Activated naive CD8-positive, alpha-beta T cell treated with anti-CD3 and anti-CD28 coated beads, Interleukin-2, amount 50 U/mL, for 24 hours (primary cell): ENCODE data around the gene RNF17.

Experiments used
- ATAC-seq: fragments of 150-1000 bp; cut with Tn5 transposase; one replicate; pipeline ENCODE4 v1.10.0; 2021
- DNase-seq: peaks from one replicate; pipeline ENCODE4 v3.0.0; 2021
- H3K27ac Mint-ChIP-seq: one replicate; pipeline ENCODE4 v1.8.0; 2021; ENCODE audit warnings: mild to moderate bottlenecking, mixed read lengths
- H3K27me3 Mint-ChIP-seq: one replicate; pipeline ENCODE4 v1.8.0; 2021; ENCODE audit warnings: mixed read lengths
- H3K36me3 Mint-ChIP-seq: one replicate; pipeline ENCODE4 v1.8.0; 2021; ENCODE audit warnings: low read depth, mixed read lengths
- H3K4me1 Mint-ChIP-seq: one replicate; pipeline ENCODE4 v1.8.0; 2021; ENCODE audit warnings: mixed read lengths
- H3K4me3 Mint-ChIP-seq: one replicate; pipeline ENCODE4 v1.8.0; 2021; ENCODE audit warnings: mild to moderate bottlenecking, moderate library complexity, mixed read lengths
- H3K9me3 Mint-ChIP-seq: one replicate; pipeline ENCODE4 v1.8.0; 2021; ENCODE audit warnings: mixed read lengths

Gene RNF17

DNA sequence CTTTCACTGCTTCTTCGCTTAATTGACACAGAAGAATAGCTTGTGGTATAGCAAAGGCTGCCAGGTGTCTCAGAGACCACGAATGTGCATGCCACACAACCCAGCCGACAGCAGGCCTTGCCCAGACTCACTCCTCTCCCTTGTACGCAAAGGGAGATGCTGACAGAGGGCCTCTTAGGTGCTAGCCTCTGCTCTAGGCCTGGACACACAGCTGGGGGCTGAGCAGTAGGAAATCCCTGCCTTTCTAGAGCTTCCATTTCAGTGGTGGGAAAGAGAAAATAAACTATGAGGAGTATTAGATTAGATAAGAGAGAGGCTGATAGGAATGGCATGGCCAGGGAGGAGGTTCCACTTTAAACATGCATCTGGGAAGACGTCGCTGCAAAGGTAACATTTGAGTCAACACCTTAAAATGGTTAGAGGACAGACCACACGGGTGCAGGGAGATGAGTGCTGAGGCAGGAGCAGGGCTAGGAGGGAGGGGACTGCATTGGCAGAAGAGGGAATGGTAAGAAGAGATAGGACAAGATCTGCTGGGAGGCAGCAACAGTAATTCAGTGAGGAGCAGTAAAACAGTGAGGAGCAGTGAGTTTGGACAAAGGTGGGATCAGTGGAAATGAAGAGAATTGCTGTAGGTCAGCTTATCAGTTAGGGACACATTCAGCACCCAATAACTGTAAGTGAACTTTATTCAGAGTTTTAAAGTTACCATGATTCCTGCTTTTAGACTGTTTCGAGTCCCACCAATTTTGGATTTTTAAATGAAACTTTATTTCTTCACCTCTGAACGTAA lies 100.0 kb downstream of the RNF17 start:
- ATAC-seq (no peak), DNase-seq (no peak)
- Mint-ChIP-seq H3K4me3 (no peak overlapping the region), H3K36me3 (no peaks in the 10 kb centered on the region), H3K4me1 (peaks cover 3% of the 10 kb centered on the region), H3K9me3 (no peaks in the 10 kb centered on the region), H3K27ac (no peak overlapping the region), H3K27me3 (peaks cover 12% of the 10 kb centered on the region)

- DNase-seq (no peak), ATAC-seq (no peak)
- Mint-ChIP-seq H3K9me3 (no peaks in the 10 kb centered on the region), H3K27me3 (peaks cover 14% of the 10 kb centered on the region), H3K27ac (no peak overlapping the region), H3K4me3 (no peak overlapping the region), H3K36me3 (no peaks in the 10 kb centered on the region), H3K4me1 (peaks cover 3% of the 10 kb centered on the region)
These were observed 100.6 kb downstream of the RNF17 start for GRCh38 chr13:24864579-24864978.

DNA sequence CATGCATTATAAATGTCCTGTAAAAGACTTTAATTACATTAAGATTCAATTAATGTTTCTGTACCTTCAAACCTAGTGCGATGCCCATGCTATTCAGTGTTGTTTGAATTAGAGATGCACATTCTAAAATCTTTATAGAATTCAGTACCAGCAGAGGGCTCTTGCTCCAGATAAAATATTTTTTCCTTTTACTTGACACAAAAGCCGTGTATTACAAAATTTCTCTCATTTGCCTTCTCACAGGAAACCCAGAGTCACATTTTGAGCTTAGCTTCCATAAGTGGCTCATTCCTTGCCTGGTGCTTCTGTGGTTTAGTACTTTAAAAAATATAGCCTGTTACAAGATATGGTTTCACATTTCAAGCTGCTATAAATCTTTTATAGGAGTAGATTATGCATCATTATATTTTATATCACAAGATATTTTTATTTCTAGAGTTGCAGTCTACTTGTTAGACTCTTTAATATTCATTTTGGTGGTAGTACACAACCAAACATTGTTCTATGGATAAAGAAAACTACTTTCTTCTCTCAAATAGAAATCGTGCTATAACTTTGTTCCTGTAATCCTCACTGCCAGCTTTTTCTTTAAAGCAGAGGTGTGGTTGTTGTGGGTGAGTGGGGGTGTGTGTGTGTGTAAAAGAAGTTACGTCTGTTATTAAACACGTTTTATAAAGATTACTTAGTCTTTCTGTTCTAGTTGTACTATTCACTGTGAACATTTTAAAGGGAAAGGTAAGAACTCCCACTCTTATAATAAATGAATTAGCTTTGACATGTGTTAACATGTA lies 101.4 kb downstream of the RNF17 start:
- Mint-ChIP-seq H3K4me1 (peaks cover 3% of the 10 kb centered on the region), H3K36me3 (no peaks in the 10 kb centered on the region), H3K27me3 (peaks cover 14% of the 10 kb centered on the region), H3K27ac (no peak overlapping the region), H3K4me3 (no peak overlapping the region), H3K9me3 (no peaks in the 10 kb centered on the region)
- ATAC-seq (no peak), DNase-seq (no peak)

GRCh38 chr13:24866488-24866887 lies 102.5 kb downstream of the RNF17 start:
- H3K9me3 Mint-ChIP-seq, result no peaks in the 10 kb centered on the region
- DNase-seq (no peak), ATAC-seq (no peak)
- H3K27ac Mint-ChIP-seq, result no peak overlapping the region
- peaks cover 3% of the 10 kb centered on the region for H3K4me1 Mint-ChIP-seq
- no peaks in the 10 kb centered on the region for H3K36me3 Mint-ChIP-seq
- H3K4me3 Mint-ChIP-seq, result no peak overlapping the region
- H3K27me3 Mint-ChIP-seq, result peaks cover 16% of the 10 kb centered on the region

GRCh38 chr13:24868874-24869273 lies 104.9 kb downstream of the RNF17 start:
- H3K4me1 Mint-ChIP-seq, result peaks cover 3% of the 10 kb centered on the region
- DNase-seq (no peak), ATAC-seq (no peak)
- no peaks in the 10 kb centered on the region for H3K9me3 Mint-ChIP-seq
- no peaks in the 10 kb centered on the region for H3K36me3 Mint-ChIP-seq
- H3K4me3 Mint-ChIP-seq, result no peak overlapping the region
- H3K27ac Mint-ChIP-seq, result no peak overlapping the region
- H3K27me3 Mint-ChIP-seq, result peaks cover 20% of the 10 kb centered on the region

DNA sequence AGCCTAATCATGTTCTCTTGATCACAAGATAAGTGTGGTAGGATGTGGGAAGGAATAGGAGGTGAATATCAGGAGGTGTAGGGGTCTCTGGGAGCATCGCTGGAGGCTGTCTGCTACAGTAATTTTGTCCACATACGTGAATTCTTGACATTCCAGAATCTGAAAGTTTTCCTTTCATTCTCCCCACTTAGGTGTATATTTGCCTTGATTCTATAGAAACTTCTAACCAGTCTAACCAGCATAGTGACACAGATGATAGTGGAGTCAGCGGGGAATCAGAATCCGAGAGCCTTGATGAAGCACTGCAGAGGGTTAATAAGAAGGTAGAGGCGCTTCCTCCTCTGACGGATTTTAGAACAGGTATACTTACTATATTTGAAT lies 106.4 kb downstream of the RNF17 start:
- H3K27ac Mint-ChIP-seq, result no peak overlapping the region
- no peak overlapping the region for H3K4me3 Mint-ChIP-seq
- no peaks in the 10 kb centered on the region for H3K4me1 Mint-ChIP-seq
- peaks cover 29% of the 10 kb centered on the region for H3K27me3 Mint-ChIP-seq
- ATAC-seq (no peak), DNase-seq (no peak)
- no peaks in the 10 kb centered on the region for H3K9me3 Mint-ChIP-seq
- no peaks in the 10 kb centered on the region for H3K36me3 Mint-ChIP-seq

- DNase-seq, result no peak
- Mint-ChIP-seq H3K4me3 (no peak overlapping the region), H3K27me3 (peaks cover 19% of the 10 kb centered on the region), H3K27ac (no peak overlapping the region), H3K36me3 (no peaks in the 10 kb centered on the region), H3K9me3 (no peaks in the 10 kb centered on the region), H3K4me1 (no peaks in the 10 kb centered on the region)
- no peak for ATAC-seq
These were observed 111.6 kb downstream of the RNF17 start for GRCh38 chr13:24875566-24875965.

- no peak for ATAC-seq
- no peak for DNase-seq
- Mint-ChIP-seq H3K9me3 (no peaks in the 10 kb centered on the region), H3K27ac (no peak overlapping the region), H3K27me3 (peaks cover 17% of the 10 kb centered on the region), H3K36me3 (no peaks in the 10 kb centered on the region), H3K4me3 (no peak overlapping the region), H3K4me1 (no peaks in the 10 kb centered on the region)
These were observed 113.6 kb downstream of the RNF17 start for GRCh38 chr13:24877531-24877930.

GRCh38 chr13:24878340-24878739 lies 114.4 kb downstream of the RNF17 start:
- ATAC-seq (no peak), DNase-seq (no peak)
- no peaks in the 10 kb centered on the region for H3K9me3 Mint-ChIP-seq
- H3K4me1 Mint-ChIP-seq, result no peaks in the 10 kb centered on the region
- H3K4me3 Mint-ChIP-seq, result no peak overlapping the region
- H3K36me3 Mint-ChIP-seq, result peaks cover 2% of the 10 kb centered on the region
- no peak overlapping the region for H3K27ac Mint-ChIP-seq
- H3K27me3 Mint-ChIP-seq, result peaks cover 17% of the 10 kb centered on the region

DNA sequence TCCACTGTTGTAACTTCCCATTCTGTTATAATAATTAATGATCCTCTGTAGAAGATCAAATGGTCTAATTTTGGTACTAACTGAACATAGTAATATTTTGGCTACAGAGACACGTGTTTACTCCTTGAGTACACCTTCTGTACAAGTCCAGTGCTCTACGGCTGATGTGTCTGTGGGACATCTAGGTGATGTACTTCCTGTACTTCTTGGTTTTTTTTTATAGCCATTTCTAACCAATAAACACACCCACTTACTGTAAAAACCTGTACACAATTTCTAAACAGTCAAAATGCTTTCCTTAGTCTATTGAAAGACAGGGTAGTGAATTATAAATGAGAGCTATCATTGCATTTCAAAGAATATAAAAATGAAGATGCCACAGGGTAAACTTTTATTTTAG lies 118.7 kb downstream of the RNF17 start:
- ATAC-seq, result no peak

DNA sequence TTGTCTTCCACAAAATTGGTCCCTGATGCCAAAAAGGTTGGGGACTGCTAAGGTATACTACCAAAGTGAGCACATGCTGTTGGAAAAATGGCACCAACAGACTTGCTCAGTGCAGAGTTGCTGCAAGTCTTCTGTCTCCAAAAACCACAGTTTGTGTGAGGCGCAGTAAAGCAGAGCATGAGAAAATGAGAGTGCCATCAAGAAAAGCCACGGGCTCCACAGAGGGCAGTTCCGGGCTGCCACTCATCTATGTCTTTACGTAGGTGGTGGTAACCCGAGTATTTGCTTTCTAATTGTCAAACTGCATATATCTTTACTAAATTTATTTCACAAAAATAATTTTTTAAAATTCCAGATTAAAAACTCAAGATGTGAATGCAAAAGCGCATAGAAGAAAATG lies 123.8 kb downstream of the RNF17 start:
- Mint-ChIP-seq H3K9me3 (no peaks in the 10 kb centered on the region), H3K36me3 (peaks cover 42% of the 10 kb centered on the region)
- DNase-seq, result no peak

More for the DNA sequence above, 118.7 kb downstream of the RNF17 start:
- Mint-ChIP-seq H3K27me3 (no peaks in the 10 kb centered on the region), H3K9me3 (no peaks in the 10 kb centered on the region), H3K36me3 (peaks cover 23% of the 10 kb centered on the region), H3K4me1 (no peaks in the 10 kb centered on the region), H3K27ac (no peak overlapping the region), H3K4me3 (no peak overlapping the region)
- DNase-seq, result no peak

DNA sequence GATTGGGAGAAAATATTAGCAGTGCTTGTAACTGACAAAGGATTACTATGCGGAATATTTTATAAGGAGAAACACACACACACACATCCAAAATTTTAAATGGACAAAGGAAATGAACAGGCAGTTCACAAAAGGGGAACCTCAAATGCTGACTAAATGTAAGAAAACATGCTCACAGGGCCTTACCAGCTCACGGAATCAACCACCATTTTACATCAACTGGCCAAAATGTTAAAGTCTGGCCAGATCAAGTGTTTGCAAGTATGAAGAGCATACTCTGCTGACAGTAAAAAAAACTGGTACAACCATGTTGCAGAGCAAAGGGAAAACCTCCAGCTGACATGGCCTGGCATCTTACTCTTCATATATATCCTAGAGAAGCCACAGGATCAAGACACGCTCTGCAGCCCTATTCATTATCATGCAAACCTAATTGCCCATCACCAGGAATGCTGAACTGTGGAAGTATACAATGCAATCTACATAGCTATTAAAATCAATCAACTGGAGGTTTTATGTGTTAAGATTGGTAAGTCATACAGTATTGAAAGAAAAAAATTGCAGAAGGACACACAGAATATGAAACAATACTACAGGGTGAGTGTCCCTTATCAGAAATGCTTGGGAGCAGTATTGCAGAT lies 124.4 kb downstream of the RNF17 start:
- Mint-ChIP-seq H3K4me3 (no peak overlapping the region), H3K9me3 (no peaks in the 10 kb centered on the region), H3K4me1 (no peaks in the 10 kb centered on the region), H3K27ac (no peak overlapping the region), H3K27me3 (no peaks in the 10 kb centered on the region), H3K36me3 (peaks cover 44% of the 10 kb centered on the region)
- no peak for ATAC-seq
- DNase-seq, result no peak

More for the DNA sequence above, 123.8 kb downstream of the RNF17 start:
- no peaks in the 10 kb centered on the region for H3K27me3 Mint-ChIP-seq
- no peak overlapping the region for H3K27ac Mint-ChIP-seq
- no peaks in the 10 kb centered on the region for H3K4me1 Mint-ChIP-seq
- no peak for ATAC-seq
- H3K4me3 Mint-ChIP-seq, result no peak overlapping the region

GRCh38 chr13:24890256-24890655 lies 126.3 kb downstream of the RNF17 start:
- Mint-ChIP-seq H3K9me3 (no peaks in the 10 kb centered on the region), H3K27ac (no peak overlapping the region), H3K36me3 (peaks cover 36% of the 10 kb centered on the region), H3K4me3 (no peak overlapping the region), H3K27me3 (no peaks in the 10 kb centered on the region), H3K4me1 (no peaks in the 10 kb centered on the region)
- ATAC-seq, result no peak
- DNase-seq, result no peak

DNA sequence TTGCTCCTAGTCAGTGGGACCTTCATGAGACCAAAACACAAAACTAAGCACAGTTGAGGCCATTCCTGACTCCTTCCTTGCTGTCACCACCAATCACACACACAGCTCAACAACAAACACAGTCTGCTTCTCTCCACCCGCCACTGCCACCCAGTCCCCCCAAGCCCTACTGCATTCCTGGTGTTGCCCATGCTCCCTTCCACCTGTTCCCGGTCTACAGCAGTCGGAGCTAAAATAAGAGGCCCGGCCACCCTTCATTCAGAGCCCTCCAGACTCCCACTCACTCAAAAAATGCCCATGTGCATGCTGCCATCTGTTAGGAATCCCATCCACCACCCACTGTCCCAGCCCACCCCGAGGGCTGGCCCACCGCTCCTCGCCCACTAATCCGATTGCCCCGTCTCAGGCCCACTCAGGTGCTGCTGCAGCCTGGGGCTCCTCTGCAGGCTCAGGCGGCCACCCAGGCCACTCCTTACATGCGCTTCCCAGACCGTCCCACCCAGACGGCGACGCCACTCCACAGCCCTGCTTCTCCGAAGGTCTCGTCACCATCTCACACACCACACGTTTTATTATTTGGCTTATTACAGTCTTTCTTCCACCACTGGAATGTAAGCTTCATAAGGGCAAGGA lies 127.6 kb downstream of the RNF17 start:
- Mint-ChIP-seq H3K36me3 (peaks cover 32% of the 10 kb centered on the region), H3K9me3 (no peaks in the 10 kb centered on the region), H3K27me3 (no peaks in the 10 kb centered on the region), H3K4me3 (no peak overlapping the region), H3K4me1 (no peaks in the 10 kb centered on the region), H3K27ac (no peak overlapping the region)
- no peak for DNase-seq
- ATAC-seq, result no peak
